GM10266 (cell line): ENCODE data around the gene ADSS1.

Source experiments
- DNase-seq: peaks from one replicate; pipeline ENCODE4 v3.0.0; 2012; ENCODE audit errors: extremely low spot score
- CTCF ChIP-seq: IDR thresholded peaks from 2 replicates; pipeline ENCODE4 v1.5.1; 2012; ENCODE audit warnings: mild to moderate bottlenecking, low read depth; ENCODE audit not compliant: control insufficient read depth, insufficient read depth; ENCODE audit errors: missing control alignments

Gene ADSS1

DNA sequence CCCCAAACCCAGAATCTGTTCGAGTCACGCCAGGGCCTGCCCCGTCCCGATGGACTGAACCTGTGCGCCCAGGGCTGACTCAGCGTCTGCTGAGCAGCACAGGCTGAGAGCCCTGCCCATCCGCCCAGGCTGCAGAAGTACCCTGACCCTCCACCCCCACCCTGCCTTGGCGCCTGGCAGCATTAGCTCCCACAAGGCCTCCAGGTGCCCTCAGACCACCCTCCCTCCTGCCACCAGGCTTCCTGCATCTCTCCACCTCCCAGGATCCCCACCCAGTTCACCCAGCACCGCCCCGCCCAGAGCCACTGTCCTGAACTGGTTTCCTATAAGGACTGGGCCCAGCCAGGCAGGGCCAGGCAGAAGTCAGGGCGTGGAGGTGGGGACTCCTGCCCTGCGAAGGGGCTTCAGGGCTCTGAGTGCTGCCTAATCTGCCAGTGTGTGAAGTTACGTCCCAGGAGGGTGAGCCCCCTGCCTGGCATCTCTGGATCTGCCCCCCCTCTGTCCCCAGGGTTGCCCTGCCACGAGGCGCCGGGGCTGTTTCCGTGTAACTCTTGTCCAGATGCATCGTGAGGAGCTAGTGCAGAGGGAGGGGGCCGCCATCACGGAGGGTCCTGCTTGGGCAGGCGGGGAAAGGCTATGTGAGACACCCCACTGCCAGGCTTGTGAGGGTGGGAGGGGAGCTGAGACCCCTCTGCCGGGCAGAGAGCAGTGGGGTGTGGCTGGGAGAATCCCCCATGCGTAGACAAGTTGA lies 9.1 kb downstream of the ADSS1 start:
- no peak for DNase-seq
- TF ChIP-seq CTCF: no peak

- TF ChIP-seq CTCF: no peak
- no peak for DNase-seq
Observed at GRCh38 chr14:104734051-104734587, 10.1 kb downstream of the ADSS1 start.

DNA sequence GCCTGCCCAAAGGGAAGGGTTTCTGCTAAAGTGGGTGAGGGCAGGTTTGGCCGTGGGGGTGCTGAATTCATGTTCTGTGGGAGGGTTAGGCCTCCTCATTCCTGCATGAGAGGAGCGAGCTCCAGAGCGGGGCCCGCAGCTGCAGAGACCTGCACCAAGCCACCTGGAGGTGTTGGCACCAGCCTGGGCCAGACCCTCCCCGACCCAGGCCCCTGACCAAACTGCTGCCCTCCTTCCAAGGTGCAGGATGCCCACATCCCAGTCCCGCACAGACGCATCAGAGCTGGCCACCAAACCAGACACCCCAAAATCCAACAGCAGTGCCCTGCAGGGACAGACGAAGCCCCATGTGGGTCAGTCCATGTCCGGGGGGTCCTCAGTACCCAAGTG lies 10.6 kb downstream of the ADSS1 start:
- no peak for TF ChIP-seq CTCF
- no peak for DNase-seq

DNA sequence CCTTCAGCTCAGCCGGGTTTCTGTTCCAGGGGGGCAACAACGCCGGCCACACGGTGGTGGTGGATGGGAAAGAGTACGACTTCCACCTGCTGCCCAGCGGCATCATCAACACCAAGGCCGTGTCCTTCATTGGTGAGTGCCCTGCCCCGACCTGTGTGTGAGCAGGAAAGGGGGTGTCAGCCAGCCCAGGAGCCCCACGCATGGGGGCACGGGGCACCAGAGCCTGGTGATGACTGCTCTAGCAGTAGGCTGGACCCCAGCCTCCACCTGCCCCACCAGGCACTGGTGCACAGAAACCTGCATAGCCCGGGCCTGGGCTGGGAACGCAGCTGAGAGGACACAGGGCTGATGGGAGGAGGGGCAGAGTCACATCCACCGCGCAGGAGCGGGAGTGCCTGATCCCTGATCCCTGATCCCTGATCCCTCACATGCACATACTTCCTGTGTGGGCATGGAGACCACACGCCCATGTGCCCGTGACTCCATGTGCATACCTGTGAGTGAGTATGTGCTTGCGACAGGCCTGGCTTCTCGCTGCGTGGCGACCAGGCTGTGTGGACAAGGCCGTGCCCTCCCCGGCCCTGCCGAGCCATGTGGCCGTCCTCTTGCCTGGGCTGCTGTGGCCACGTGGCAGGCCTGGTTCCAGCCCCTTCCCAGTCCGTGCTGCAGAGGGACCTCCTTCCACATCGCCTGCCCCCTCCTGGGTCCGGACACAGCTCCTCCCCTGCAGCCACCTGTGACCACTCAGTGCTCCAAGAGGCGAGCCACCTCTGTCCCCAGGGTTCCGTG lies 11.2 kb downstream of the ADSS1 start:
- no peak for TF ChIP-seq CTCF
- DNase-seq: no peak

GRCh38 chr14:104735830-104736642 lies 12.0 kb downstream of the ADSS1 start:
- DNase-seq: no peak
- TF ChIP-seq CTCF: no peak

DNA sequence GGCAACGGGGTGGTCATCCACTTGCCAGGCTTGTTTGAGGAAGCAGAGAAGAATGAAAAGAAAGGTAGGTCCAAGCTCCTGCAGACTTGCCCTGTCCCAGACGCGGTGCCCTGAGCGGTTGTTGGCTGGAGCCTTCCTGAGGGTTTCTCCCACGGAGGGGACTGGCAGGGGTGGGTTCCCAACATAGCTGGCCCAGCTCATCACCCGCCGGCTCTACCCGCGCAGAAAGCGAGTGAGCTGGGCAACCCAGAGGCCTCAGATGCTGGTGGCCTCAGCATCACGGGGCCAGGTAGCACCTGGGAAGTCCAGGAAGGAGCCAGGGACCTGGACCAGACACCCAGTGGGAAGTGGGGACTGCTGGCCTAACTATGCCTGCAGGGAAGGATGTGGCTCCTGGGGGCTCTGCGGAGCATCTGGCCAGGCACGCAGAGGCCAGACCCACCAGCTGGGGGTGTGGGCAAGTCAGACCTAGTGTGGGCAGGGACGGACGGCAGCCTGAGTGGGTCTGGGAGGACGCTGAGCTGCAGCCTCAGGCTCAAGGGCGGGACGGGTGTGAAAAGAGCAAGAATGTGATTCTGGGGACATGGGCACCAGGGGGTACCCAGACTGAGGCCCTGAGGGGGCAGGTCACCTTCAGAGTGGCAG lies 14.5 kb downstream of the ADSS1 start:
- no peak for DNase-seq
- no peak for TF ChIP-seq CTCF
